CD8-positive, alpha-beta memory T cell (primary cell): ENCODE data around the gene MSLN. TPM values are rescaled to one million over a fixed set of nuclear protein-coding genes. Genes with fewer than 3 reads are reported as not detected.
A peak's percentile ranks its signal among the peaks of the same experiment; 100 is the strongest.

ENCODE experiments used
- CTCF ChIA-PET: fragments of 350-600 bp; sonication (Branson Sonifier 250); formaldehyde crosslinking; loops from one replicate; lab custom pipeline; 2021; ENCODE audit warnings: antibody characterized with exemption; lab: Charles Lee
- POLR2A ChIA-PET: fragments of 350-600 bp; sonication (Branson Sonifier 250); formaldehyde crosslinking; loops from one replicate; lab custom pipeline; 2021; ENCODE audit warnings: antibody characterized with exemption; lab: Charles Lee
- DNase-seq, 5 donors: peaks; one replicate each; pipeline versions ENCODE4 v3.0.0 to v3.0.0-alpha.2; 2020 to 2022; ENCODE audit warnings: mixed read lengths in 1 of 5
- H3K27ac ChIP-seq: one replicate; pipeline ENCODE4 v1.7.0; 2013; ENCODE audit warnings: low read depth, mild to moderate bottlenecking, low read length, moderate library complexity
- H3K27me3 ChIP-seq: 2 replicates; pipeline ENCODE4 v1.7.0; 2013; ENCODE audit warnings: low read length, mild to moderate bottlenecking; ENCODE audit not compliant: insufficient read depth, poor library complexity, severe bottlenecking
- H3K36me3 ChIP-seq: 2 replicates; pipeline ENCODE4 v1.7.0; 2013; ENCODE audit warnings: mild to moderate bottlenecking, low read length, moderate library complexity; ENCODE audit not compliant: insufficient read depth
- H3K4me1 ChIP-seq: 2 replicates; pipeline ENCODE4 v1.7.0; 2013; ENCODE audit warnings: mild to moderate bottlenecking, low read length, moderate library complexity; ENCODE audit not compliant: insufficient read depth
- H3K4me3 ChIP-seq: 2 replicates; pipeline ENCODE4 v1.7.0; 2013; ENCODE audit warnings: mild to moderate bottlenecking, low read length
- H3K9me3 ChIP-seq: 2 replicates; pipeline ENCODE4 v1.7.0; 2013; ENCODE audit warnings: mild to moderate bottlenecking, low read length
- H3K27ac Mint-ChIP-seq, 8 donors: one replicate each; pipeline ENCODE4 v1.8.0; 2020 to 2021; ENCODE audit warnings: mixed read lengths in 8 of 8, mild to moderate bottlenecking in 6 of 8, inconsistent platforms in 3 of 8, moderate library complexity in 3 of 8
- H3K27me3 Mint-ChIP-seq, 2 donors: one replicate each; pipeline ENCODE4 v1.8.0; 2020 to 2021; ENCODE audit warnings: mixed read lengths in 2 of 2, mild to moderate bottlenecking in 1 of 2, moderate library complexity in 1 of 2
- H3K36me3 Mint-ChIP-seq, 3 donors: one replicate each; pipeline ENCODE4 v1.8.0; 2020 to 2021; ENCODE audit warnings: mixed read lengths in 3 of 3, inconsistent platforms in 1 of 3, mild to moderate bottlenecking in 1 of 3
- H3K4me1 Mint-ChIP-seq, 3 donors: one replicate each; pipeline ENCODE4 v1.8.0; 2020 to 2021; ENCODE audit warnings: mixed read lengths in 3 of 3, inconsistent platforms in 1 of 3, mild to moderate bottlenecking in 1 of 3
- H3K4me3 Mint-ChIP-seq, 7 donors: one replicate each; pipeline ENCODE4 v1.8.0; 2020 to 2021; ENCODE audit warnings: mixed read lengths in 7 of 7, mild to moderate bottlenecking in 6 of 7, moderate library complexity in 4 of 7, inconsistent platforms in 2 of 7
- H3K9me3 Mint-ChIP-seq, 5 donors: one replicate each; pipeline ENCODE4 v1.8.0; 2020 to 2022; ENCODE audit warnings: mixed read lengths in 5 of 5, mild to moderate bottlenecking in 3 of 5, moderate library complexity in 2 of 5, inconsistent platforms in 1 of 5
- polyA plus RNA-seq: library from polyadenylated mRNA; unstranded; fragments of 300-500 nt; fragmentation: Illumina TruSeq; gene quantifications from one replicate; pipeline ENCODE4 v1.2.3, GENCODE V29; 2021
- total RNA-seq, 2 experiments: library from RNA; stranded (reverse); gene quantifications; one replicate each; pipeline ENCODE4 v1.2.3, GENCODE V29; 2021

The MSLN gene
- total and polyA plus RNA-seq, 3 experiments from 2014 or later = not detected

DNA sequence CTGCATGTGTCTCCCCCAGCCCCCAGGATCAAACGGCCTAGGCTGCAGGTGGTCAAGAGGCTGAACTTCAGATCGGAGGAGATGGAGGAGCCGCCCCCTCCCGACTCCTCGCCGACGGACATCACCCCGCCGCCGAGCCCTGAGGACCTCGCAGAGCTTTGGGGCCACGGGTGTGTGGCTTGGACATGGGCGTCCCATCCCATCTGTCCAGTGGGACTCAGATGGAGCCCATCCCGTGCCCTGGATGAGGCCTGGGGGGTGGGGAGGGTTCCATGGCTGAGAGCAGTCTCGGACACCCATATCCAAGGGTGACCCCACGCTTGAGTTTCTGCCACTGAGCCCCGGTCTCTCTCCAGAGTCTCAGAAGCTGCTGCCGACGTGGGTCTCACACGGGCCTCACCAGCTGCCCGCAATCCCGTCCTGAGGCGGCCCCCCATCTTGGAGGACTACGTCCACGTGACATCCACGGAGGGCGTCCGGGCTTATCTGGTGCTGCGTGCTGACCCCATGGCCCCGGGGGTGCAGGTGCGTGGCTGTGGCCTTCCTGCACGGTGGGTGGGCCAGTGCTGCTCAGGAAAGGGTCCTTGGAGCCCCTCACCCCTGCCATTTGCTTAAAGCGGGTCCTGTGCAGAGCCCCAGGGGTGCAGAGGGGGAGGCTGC, 28.8 kb downstream of the MSLN start:
- no peak for DNase-seq
- no peak overlapping the region for H3K4me3 ChIP-seq
- no peaks in the 10 kb centered on the region for H3K36me3 ChIP-seq
- H3K27ac ChIP-seq = peak overlapping the region; percentile 64
- Mint-ChIP-seq H3K4me3 (peak overlapping the region in 4 of 7 donors; percentile 28 to 78 (median 40)), H3K9me3 (no peaks in the 10 kb centered on the region), H3K36me3 (peaks cover 0 to 20% (median 0%) of the 10 kb centered on the region in 3 donors), H3K27me3 (no peaks in the 10 kb centered on the region), H3K4me1 (peaks cover 0 to 25% (median 5%) of the 10 kb centered on the region in 3 donors), H3K27ac (no peak overlapping the region)
- ChIA-PET CTCF (interaction anchor here (0.9 to 7.4 kb wide), 2 partner anchors 76 to 77 kb away, joined by 4 to 108 read pairs; partner anchors contain the start of gene METRN), POLR2A (interaction anchor here (1.4 to 1.5 kb wide), 2 partner anchors 69 to 75 kb away, joined by 5 to 16 read pairs; partner anchors contain the start of genes ANTKMT and METRN)
- H3K9me3 ChIP-seq = no peaks in the 10 kb centered on the region
- no peaks in the 10 kb centered on the region for H3K27me3 ChIP-seq
- H3K4me1 ChIP-seq = peaks cover 4% of the 10 kb centered on the region

DNA sequence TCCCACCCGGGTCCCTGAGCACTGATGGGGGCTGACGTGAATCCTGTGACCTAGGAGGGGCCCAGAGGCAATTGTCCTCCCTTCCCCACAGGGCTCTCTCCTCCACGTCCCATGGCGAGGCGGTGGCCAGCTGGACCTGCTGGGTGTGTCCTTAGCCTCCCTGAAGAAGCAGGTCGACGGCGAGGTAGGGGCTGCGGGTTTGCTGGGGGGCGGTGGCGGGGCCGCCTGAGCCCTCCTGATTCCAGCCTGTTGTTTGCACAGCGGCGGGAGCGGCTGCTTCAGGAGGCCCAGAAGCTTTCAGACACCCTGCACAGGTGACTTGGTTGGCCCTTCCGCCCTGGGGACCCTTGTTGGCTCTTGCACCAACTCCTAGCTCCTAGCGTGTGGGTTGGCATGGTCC, 29.6 kb downstream of the MSLN start:
- peak overlapping the region in 1 of 8 donors; percentile 55 for H3K27ac Mint-ChIP-seq
- POLR2A ChIA-PET = no interaction called here
- H3K4me1 ChIP-seq = peaks cover 4% of the 10 kb centered on the region

DNA sequence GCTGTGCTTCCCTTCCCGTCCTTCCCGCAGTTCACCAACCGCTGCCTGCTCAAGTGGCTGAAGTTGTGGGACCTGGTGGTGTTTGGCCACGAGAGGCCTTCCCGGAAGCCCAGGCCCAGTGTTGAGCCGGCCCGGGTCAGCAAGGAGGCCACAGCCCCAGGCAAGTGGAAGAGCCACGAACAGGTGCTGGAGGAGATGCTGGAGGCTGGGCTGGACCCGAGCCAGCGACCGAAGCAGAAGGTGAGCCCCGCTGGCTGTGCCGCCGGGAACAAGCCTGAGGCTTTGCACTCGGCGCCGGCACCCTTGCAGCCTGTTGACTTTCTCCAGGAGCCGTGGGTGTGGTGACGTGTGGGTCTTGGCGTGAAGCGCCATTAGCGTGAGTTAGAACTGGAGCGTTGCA, 30.6 kb downstream of the MSLN start:
- peaks cover 0 to 14% (median 0%) of the 10 kb centered on the region in 3 donors for H3K36me3 Mint-ChIP-seq
- H3K9me3 Mint-ChIP-seq = no peaks in the 10 kb centered on the region
- peaks cover 0 to 14% (median 2%) of the 10 kb centered on the region in 3 donors for H3K4me1 Mint-ChIP-seq
- Histone ChIP-seq H3K36me3 (no peaks in the 10 kb centered on the region), H3K9me3 (no peaks in the 10 kb centered on the region), H3K4me3 (no peak overlapping the region), H3K27me3 (no peaks in the 10 kb centered on the region), H3K4me1 (peaks cover 4% of the 10 kb centered on the region), H3K27ac (no peak overlapping the region)
- H3K27me3 Mint-ChIP-seq = no peaks in the 10 kb centered on the region
- peak overlapping the region in 1 of 8 donors; percentile 21 for H3K27ac Mint-ChIP-seq
- no peak for DNase-seq
- no peak overlapping the region for H3K4me3 Mint-ChIP-seq
- ChIA-PET CTCF (no interaction called here), POLR2A (no interaction called here)

More for the DNA sequence above, 29.6 kb downstream of the MSLN start:
- CTCF ChIA-PET = interaction anchor here (0.9 kb wide), 1 partner anchor 78 kb away, joined by 4 read pairs; no protein-coding TSS in a partner anchor
- H3K27me3 Mint-ChIP-seq = no peaks in the 10 kb centered on the region
- Histone ChIP-seq H3K4me3 (no peak overlapping the region), H3K27ac (no peak overlapping the region), H3K27me3 (no peaks in the 10 kb centered on the region), H3K36me3 (no peaks in the 10 kb centered on the region), H3K9me3 (no peaks in the 10 kb centered on the region)
- DNase-seq = no peak
- peak overlapping the region; percentile 8 to 78 (median 65) for H3K4me3 Mint-ChIP-seq
- H3K9me3 Mint-ChIP-seq = no peaks in the 10 kb centered on the region
- H3K4me1 Mint-ChIP-seq = peaks cover 0 to 21% (median 3%) of the 10 kb centered on the region in 3 donors
- H3K36me3 Mint-ChIP-seq = peaks cover 0 to 16% (median 0%) of the 10 kb centered on the region in 3 donors

DNA sequence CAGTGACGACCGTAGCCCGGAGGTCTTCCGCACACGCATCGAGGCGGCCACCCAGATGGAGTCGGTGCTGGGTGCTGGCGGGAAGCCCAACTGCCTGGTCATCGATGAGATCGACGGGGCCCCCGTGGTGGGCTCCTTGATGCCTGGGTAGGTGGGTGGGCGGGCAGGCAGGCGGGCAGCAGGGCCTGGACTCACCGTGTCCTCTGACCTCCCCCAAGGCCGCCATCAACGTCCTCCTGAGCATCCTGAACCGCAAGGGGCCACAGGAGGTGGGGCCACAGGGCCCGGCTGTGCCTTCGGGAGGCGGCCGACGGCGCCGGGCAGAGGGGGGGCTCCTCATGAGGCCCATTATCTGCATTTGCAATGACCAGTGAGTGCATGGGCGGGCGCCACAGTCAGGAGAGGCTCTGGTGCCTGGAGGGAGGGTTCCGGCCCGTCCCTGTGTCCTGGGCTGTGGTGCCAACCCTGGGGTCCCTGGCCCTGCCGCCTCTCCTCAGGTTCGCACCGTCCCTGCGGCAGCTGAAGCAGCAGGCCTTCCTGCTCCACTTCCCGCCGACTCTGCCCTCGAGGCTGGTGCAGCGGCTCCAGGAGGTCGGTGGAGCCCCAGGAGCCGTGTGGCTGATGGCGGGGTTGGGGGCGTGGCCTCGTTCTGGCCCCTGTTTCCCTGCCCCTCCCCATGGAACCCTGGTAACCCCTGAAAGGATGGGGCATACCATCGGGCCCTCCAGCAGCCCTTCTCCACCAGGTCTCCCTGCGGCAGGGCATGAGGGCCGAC, 31.9 kb downstream of the MSLN start:
- Histone ChIP-seq H3K4me1 (peaks cover 4% of the 10 kb centered on the region), H3K9me3 (no peaks in the 10 kb centered on the region), H3K27me3 (no peaks in the 10 kb centered on the region), H3K4me3 (no peak overlapping the region), H3K36me3 (no peaks in the 10 kb centered on the region), H3K27ac (no peak overlapping the region)
- Mint-ChIP-seq H3K36me3 (peaks cover 0 to 9% (median 0%) of the 10 kb centered on the region in 3 donors), H3K9me3 (no peaks in the 10 kb centered on the region), H3K27ac (no peak overlapping the region), H3K4me1 (peaks cover 0 to 6% (median 0%) of the 10 kb centered on the region in 3 donors), H3K4me3 (no peak overlapping the region), H3K27me3 (no peaks in the 10 kb centered on the region)
- ChIA-PET CTCF (no interaction called here), POLR2A (no interaction called here)
- DNase-seq = no peak

DNA sequence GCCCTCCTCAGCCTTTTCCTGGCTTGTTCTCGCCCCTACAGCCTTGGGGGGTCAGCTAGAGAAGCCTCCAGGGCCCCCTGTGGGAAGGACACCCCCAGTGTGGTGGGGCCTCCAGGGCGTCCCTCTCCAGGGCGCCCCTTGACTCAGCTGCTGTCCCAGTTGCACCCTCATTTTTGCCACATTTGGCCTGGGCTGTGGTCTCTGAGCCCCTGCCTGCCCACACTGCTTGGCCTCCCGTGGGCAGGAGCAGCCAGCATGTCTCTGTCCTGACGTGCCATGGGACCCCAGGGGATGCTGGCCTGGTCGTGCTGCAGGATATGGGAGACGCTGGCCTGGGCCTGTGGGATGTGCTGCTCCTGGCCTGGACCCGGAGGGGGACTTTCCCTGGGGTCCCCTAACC, 32.9 kb downstream of the MSLN start:
- no peak overlapping the region for H3K4me3 Mint-ChIP-seq
- H3K27me3 Mint-ChIP-seq = peaks cover 0 to 1% of the 10 kb centered on the region in 2 donors
- Histone ChIP-seq H3K27ac (no peak overlapping the region), H3K9me3 (no peaks in the 10 kb centered on the region), H3K27me3 (no peaks in the 10 kb centered on the region), H3K36me3 (no peaks in the 10 kb centered on the region), H3K4me3 (no peak overlapping the region), H3K4me1 (peaks cover 4% of the 10 kb centered on the region)
- CTCF ChIA-PET = no interaction called here
- peaks cover 0 to 3% (median 0%) of the 10 kb centered on the region in 3 donors for H3K4me1 Mint-ChIP-seq
- no peak overlapping the region for H3K27ac Mint-ChIP-seq
- peaks cover 0 to 2% (median 0%) of the 10 kb centered on the region in 5 donors for H3K9me3 Mint-ChIP-seq
- no peak for DNase-seq
- POLR2A ChIA-PET = no interaction called here
- peaks cover 0 to 8% (median 0%) of the 10 kb centered on the region in 3 donors for H3K36me3 Mint-ChIP-seq

DNA sequence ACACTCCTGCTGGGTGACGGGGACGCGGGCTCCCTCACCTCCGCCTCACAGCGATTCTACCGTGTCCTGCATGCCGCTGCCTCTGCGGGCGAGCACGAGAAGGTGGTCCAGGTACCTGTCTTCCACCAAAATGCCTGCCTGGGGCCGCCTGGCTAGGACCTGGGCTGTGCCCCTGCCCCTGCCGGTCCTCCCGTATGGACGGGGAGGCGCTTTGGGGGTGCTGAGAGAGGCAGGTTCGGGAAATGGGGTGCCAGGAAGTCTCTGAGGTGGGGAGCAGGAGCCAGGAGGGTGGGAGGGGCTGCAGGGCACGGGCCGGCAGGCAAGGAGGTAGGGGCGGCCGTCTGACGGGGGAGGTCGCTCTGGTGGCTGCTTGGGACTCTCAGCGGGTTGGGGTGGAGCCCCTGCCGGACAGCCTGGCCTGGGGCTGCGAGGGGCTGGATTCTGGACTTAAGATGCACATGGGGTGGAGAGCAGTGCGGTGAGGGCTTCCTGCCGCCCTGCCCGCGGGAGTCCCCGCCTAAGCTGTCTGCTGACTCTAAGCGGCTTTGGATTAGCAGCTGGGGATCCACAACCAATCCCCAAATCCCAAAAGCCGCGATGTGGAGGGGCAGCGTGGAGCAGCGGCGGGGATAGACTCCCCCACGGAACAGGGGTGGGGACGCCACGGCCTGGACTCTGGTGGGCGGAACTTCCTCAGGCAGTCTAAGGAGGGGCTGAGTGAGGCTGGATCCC, 33.7 kb downstream of the MSLN start:
- Histone ChIP-seq H3K4me3 (no peak overlapping the region), H3K4me1 (peaks cover under 1% of the 10 kb centered on the region), H3K27me3 (no peaks in the 10 kb centered on the region), H3K9me3 (no peaks in the 10 kb centered on the region), H3K36me3 (no peaks in the 10 kb centered on the region), H3K27ac (no peak overlapping the region)
- peaks cover 0 to 8% (median 0%) of the 10 kb centered on the region in 3 donors for H3K36me3 Mint-ChIP-seq
- no peak overlapping the region for H3K4me3 Mint-ChIP-seq
- peaks cover 2 to 3% of the 10 kb centered on the region in 2 donors for H3K27me3 Mint-ChIP-seq
- H3K4me1 Mint-ChIP-seq = peaks cover 0 to 3% (median 0%) of the 10 kb centered on the region in 3 donors
- ChIA-PET CTCF (no interaction called here), POLR2A (no interaction called here)
- H3K27ac Mint-ChIP-seq = no peak overlapping the region
- H3K9me3 Mint-ChIP-seq = peaks cover 0 to 2% (median 0%) of the 10 kb centered on the region in 5 donors
- no peak for DNase-seq

DNA sequence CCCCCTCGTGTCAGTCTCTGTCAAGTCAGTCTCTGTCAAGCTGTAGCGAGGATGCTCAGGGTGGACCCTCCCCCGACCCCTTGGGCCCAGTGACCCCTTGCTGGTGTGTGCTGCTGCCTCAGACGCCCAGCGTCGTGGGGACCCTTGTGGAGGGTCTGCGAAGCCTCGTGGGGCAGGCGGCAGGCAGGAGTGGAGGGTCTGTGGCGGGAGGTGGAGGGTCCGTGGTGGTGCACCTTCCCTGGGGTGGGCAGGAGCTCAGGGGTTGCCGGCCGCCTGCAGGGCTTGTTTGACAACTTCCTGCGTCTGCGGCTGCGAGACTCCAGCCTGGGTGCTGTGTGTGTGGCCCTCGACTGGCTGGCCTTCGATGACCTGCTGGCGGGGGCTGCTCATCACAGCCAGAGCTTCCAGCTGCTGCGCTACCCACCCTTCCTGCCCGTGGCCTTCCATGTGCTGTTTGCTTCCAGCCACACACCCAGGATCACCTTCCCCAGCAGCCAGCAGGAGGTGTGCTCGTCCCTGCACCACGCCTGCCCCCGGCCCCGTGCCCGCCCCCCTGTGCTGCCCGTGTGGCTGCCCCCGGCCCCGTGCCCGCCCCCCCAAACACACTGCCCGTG, 34.4 kb downstream of the MSLN start:
- Histone ChIP-seq H3K9me3 (no peaks in the 10 kb centered on the region), H3K27me3 (no peaks in the 10 kb centered on the region), H3K27ac (no peak overlapping the region), H3K4me3 (no peak overlapping the region), H3K36me3 (no peaks in the 10 kb centered on the region), H3K4me1 (no peaks in the 10 kb centered on the region)
- peaks cover 0 to 8% (median 0%) of the 10 kb centered on the region in 3 donors for H3K36me3 Mint-ChIP-seq
- ChIA-PET POLR2A (no interaction called here), CTCF (no interaction called here)
- peaks cover 2 to 3% of the 10 kb centered on the region in 2 donors for H3K27me3 Mint-ChIP-seq
- peaks cover 0 to 3% (median 0%) of the 10 kb centered on the region in 3 donors for H3K4me1 Mint-ChIP-seq
- no peak for DNase-seq
- H3K9me3 Mint-ChIP-seq = peaks cover 0 to 2% (median 0%) of the 10 kb centered on the region in 5 donors
- no peak overlapping the region for H3K4me3 Mint-ChIP-seq
- no peak overlapping the region for H3K27ac Mint-ChIP-seq
